ENCODE data around the gene AGAP2.

The AGAP2 gene

GRCh38 chr12:57738661-57739237 is at the start of gene AGAP2:
Gene AGAP2 (minus strand): TSS chr12:57738742. CDS start chr12:57738246, 496 bp downstream.
- Histone ChIP-seq H3K79me2 (no peaks in the 10 kb centered on the region), H2AFZ (peak within 1 kb of the TSS; percentile 53), H3K27me3 (ENCODE audit: control insufficient read depth, insufficient read depth, low read length) (no peaks in the 10 kb centered on the region), H3K36me3 (ENCODE audit: control insufficient read depth, insufficient read depth, low read length) (no peaks in the 10 kb centered on the region), H3K9ac (no peak within 1 kb of the TSS), H3K4me2 (ENCODE audit: low read length) (peak within 1 kb of the TSS; percentile 45), H3K4me1 (peaks cover 14% of the 10 kb centered on the region), H3K9me3 (ENCODE audit: control insufficient read depth, low read length) (no peaks in the 10 kb centered on the region), H3K27ac (no peak within 1 kb of the TSS), H3K4me3 (ENCODE audit: low read depth, low read length) (no peak within 1 kb of the TSS)
- TF ChIP-seq, protein P1, sequence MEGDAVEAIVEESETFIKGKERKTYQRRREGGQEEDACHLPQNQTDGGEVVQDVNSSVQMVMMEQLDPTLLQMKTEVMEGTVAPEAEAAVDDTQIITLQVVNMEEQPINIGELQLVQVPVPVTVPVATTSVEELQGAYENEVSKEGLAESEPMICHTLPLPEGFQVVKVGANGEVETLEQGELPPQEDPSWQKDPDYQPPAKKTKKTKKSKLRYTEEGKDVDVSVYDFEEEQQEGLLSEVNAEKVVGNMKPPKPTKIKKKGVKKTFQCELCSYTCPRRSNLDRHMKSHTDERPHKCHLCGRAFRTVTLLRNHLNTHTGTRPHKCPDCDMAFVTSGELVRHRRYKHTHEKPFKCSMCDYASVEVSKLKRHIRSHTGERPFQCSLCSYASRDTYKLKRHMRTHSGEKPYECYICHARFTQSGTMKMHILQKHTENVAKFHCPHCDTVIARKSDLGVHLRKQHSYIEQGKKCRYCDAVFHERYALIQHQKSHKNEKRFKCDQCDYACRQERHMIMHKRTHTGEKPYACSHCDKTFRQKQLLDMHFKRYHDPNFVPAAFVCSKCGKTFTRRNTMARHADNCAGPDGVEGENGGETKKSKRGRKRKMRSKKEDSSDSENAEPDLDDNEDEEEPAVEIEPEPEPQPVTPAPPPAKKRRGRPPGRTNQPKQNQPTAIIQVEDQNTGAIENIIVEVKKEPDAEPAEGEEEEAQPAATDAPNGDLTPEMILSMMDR (IDR thresholded peaks at IDR 0.05), result no peak

GRCh38 chr12:57783861-57784260 is 45.3 kb upstream of the AGAP2 start:
- Histone ChIP-seq H3K27me3 (ENCODE audit: control insufficient read depth, insufficient read depth, low read length) (no peaks in the 10 kb centered on the region), H3K36me3 (ENCODE audit: control insufficient read depth, insufficient read depth, low read length) (no peaks in the 10 kb centered on the region), H3K9me3 (ENCODE audit: control insufficient read depth, low read length) (no peaks in the 10 kb centered on the region), H3K79me2 (peaks cover 14% of the 10 kb centered on the region), H3K4me1 (peaks cover 9% of the 10 kb centered on the region), H3K27ac (no peak overlapping the region), H3K4me3 (ENCODE audit: low read depth, low read length) (no peak overlapping the region), H2AFZ (no peak overlapping the region), H3K4me2 (ENCODE audit: low read length) (no peak overlapping the region), H3K9ac (no peak overlapping the region)
- TF ChIP-seq, protein P1 (IDR thresholded peaks at IDR 0.05), result no peak

- Histone ChIP-seq H3K9ac (no peak overlapping the region), H3K4me3 (ENCODE audit: low read depth, low read length) (peak overlapping the region; percentile 84), H2AFZ (no peak overlapping the region), H3K4me1 (peaks cover 9% of the 10 kb centered on the region), H3K4me2 (ENCODE audit: low read length) (peak overlapping the region; percentile 75), H3K79me2 (peaks cover 14% of the 10 kb centered on the region), H3K9me3 (ENCODE audit: control insufficient read depth, low read length) (no peaks in the 10 kb centered on the region), H3K27ac (no peak overlapping the region), H3K36me3 (ENCODE audit: control insufficient read depth, insufficient read depth, low read length) (no peaks in the 10 kb centered on the region), H3K27me3 (ENCODE audit: control insufficient read depth, insufficient read depth, low read length) (no peaks in the 10 kb centered on the region)
- TF ChIP-seq, protein P1 (IDR thresholded peaks at IDR 0.05), result no peak
These were observed 44.9 kb upstream of the AGAP2 start for GRCh38 chr12:57783466-57783801.

GRCh38 chr12:57782608-57783465 is 44.3 kb upstream of the AGAP2 start, which contains the start of gene TSFM:
Gene TSFM (plus strand): TSS chr12:57782787. CDS start chr12:57782802, 15 bp downstream.
- TF ChIP-seq, protein P1 (IDR thresholded peaks at IDR 0.05), result peak; percentile 97
- Histone ChIP-seq H3K4me2 (ENCODE audit: low read length) (peak within 1 kb of the TSS; percentile 75), H3K79me2 (peaks cover 14% of the 10 kb centered on the region), H3K4me1 (peaks cover 9% of the 10 kb centered on the region), H3K4me3 (ENCODE audit: low read depth, low read length) (peak within 1 kb of the TSS; percentile 84), H2AFZ (peak within 1 kb of the TSS; percentile 92), H3K27ac (peak within 1 kb of the TSS; percentile 42), H3K9ac (peak within 1 kb of the TSS; percentile 81), H3K27me3 (ENCODE audit: control insufficient read depth, insufficient read depth, low read length) (no peaks in the 10 kb centered on the region), H3K9me3 (ENCODE audit: control insufficient read depth, low read length) (no peaks in the 10 kb centered on the region), H3K36me3 (ENCODE audit: control insufficient read depth, insufficient read depth, low read length) (no peaks in the 10 kb centered on the region)
